Measurements from ENCODE around the gene TPSB2. TPM values are rescaled to one million over a fixed set of nuclear protein-coding genes. Genes with fewer than 3 reads are reported as not detected.

The TPSB2 gene
- total RNA-seq, 1 donor from 2014 or later = not detected

GRCh38 chr16:1217526-1217925 lies 12.5 kb downstream of the TPSB2 start:
- intact Hi-C loops (cut with micrococcal nuclease) = no loop called here
- DNase-seq (ENCODE audit: low spot score) = no peak
- no peaks in the 10 kb centered on the region for H3K9me3 Mint-ChIP-seq

GRCh38 chr16:1216681-1217400 lies 13.1 kb downstream of the TPSB2 start:
- H3K4me1 Mint-ChIP-seq (ENCODE audit: low read depth) = no peaks in the 10 kb centered on the region
- H3K27ac Mint-ChIP-seq = no peak overlapping the region
- no peaks in the 10 kb centered on the region for H3K36me3 Mint-ChIP-seq (ENCODE audit: low read depth)
- no peaks in the 10 kb centered on the region for H3K27me3 Mint-ChIP-seq (ENCODE audit: insufficient read depth)
- no peak overlapping the region for H3K4me3 Mint-ChIP-seq
- intact Hi-C loops (cut with micrococcal nuclease) = no loop called here
- no peak for DNase-seq (ENCODE audit: low spot score)
- no peaks in the 10 kb centered on the region for H3K9me3 Mint-ChIP-seq

More at GRCh38 chr16:1217526-1217925, 12.5 kb downstream of the TPSB2 start:
- Mint-ChIP-seq H3K36me3 (ENCODE audit: low read depth) (no peaks in the 10 kb centered on the region), H3K4me1 (ENCODE audit: low read depth) (no peaks in the 10 kb centered on the region), H3K4me3 (no peak overlapping the region), H3K27ac (no peak overlapping the region), H3K27me3 (ENCODE audit: insufficient read depth) (no peaks in the 10 kb centered on the region)

GRCh38 chr16:1216296-1216619 lies 13.7 kb downstream of the TPSB2 start:
- no peak for DNase-seq (ENCODE audit: low spot score)
- Mint-ChIP-seq H3K27ac (no peak overlapping the region), H3K4me1 (ENCODE audit: low read depth) (no peaks in the 10 kb centered on the region), H3K9me3 (no peaks in the 10 kb centered on the region), H3K36me3 (ENCODE audit: low read depth) (no peaks in the 10 kb centered on the region), H3K4me3 (no peak overlapping the region), H3K27me3 (ENCODE audit: insufficient read depth) (no peaks in the 10 kb centered on the region)
- intact Hi-C loops (cut with micrococcal nuclease) = no loop called here

- no peaks in the 10 kb centered on the region for H3K27me3 Mint-ChIP-seq (ENCODE audit: insufficient read depth)
These were observed 14.2 kb downstream of the TPSB2 start for GRCh38 chr16:1215574-1216295.

GRCh38 chr16:1214719-1215118 lies 15.3 kb downstream of the TPSB2 start:
- no peaks in the 10 kb centered on the region for H3K36me3 Mint-ChIP-seq (ENCODE audit: low read depth)
- intact Hi-C loops (cut with micrococcal nuclease) = no loop called here

More at GRCh38 chr16:1215574-1216295, 14.2 kb downstream of the TPSB2 start:
- intact Hi-C loops (cut with micrococcal nuclease) = no loop called here
- H3K4me1 Mint-ChIP-seq (ENCODE audit: low read depth) = no peaks in the 10 kb centered on the region
- H3K9me3 Mint-ChIP-seq = no peaks in the 10 kb centered on the region
- H3K4me3 Mint-ChIP-seq = no peak overlapping the region
- H3K27ac Mint-ChIP-seq = no peak overlapping the region
- DNase-seq (ENCODE audit: low spot score) = no peak
- H3K36me3 Mint-ChIP-seq (ENCODE audit: low read depth) = no peaks in the 10 kb centered on the region

GRCh38 chr16:1213796-1214372 lies 16.1 kb downstream of the TPSB2 start:
- no peaks in the 10 kb centered on the region for H3K4me1 Mint-ChIP-seq (ENCODE audit: low read depth)
- DNase-seq (ENCODE audit: low spot score) = no peak

More at GRCh38 chr16:1214719-1215118, 15.3 kb downstream of the TPSB2 start:
- H3K27me3 Mint-ChIP-seq (ENCODE audit: insufficient read depth) = no peaks in the 10 kb centered on the region
- H3K4me1 Mint-ChIP-seq (ENCODE audit: low read depth) = no peaks in the 10 kb centered on the region
- no peak overlapping the region for H3K27ac Mint-ChIP-seq
- H3K9me3 Mint-ChIP-seq = no peaks in the 10 kb centered on the region
- DNase-seq (ENCODE audit: low spot score) = no peak
- no peak overlapping the region for H3K4me3 Mint-ChIP-seq

GRCh38 chr16:1213231-1213630 lies 16.8 kb downstream of the TPSB2 start:
- H3K4me1 Mint-ChIP-seq (ENCODE audit: low read depth) = no peaks in the 10 kb centered on the region
- H3K4me3 Mint-ChIP-seq = no peak overlapping the region

More at GRCh38 chr16:1213796-1214372, 16.1 kb downstream of the TPSB2 start:
- Mint-ChIP-seq H3K27me3 (ENCODE audit: insufficient read depth) (no peaks in the 10 kb centered on the region), H3K27ac (no peak overlapping the region), H3K36me3 (ENCODE audit: low read depth) (no peaks in the 10 kb centered on the region), H3K4me3 (no peak overlapping the region), H3K9me3 (no peaks in the 10 kb centered on the region)
- intact Hi-C loops (cut with micrococcal nuclease) = no loop called here

GRCh38 chr16:1212616-1213194 lies 17.3 kb downstream of the TPSB2 start:
- no peaks in the 10 kb centered on the region for H3K27me3 Mint-ChIP-seq (ENCODE audit: insufficient read depth)
- H3K36me3 Mint-ChIP-seq (ENCODE audit: low read depth) = no peaks in the 10 kb centered on the region
- H3K4me1 Mint-ChIP-seq (ENCODE audit: low read depth) = no peaks in the 10 kb centered on the region
- no peaks in the 10 kb centered on the region for H3K9me3 Mint-ChIP-seq
- intact Hi-C loops (cut with micrococcal nuclease) = no loop called here
- H3K27ac Mint-ChIP-seq = no peak overlapping the region
- no peak overlapping the region for H3K4me3 Mint-ChIP-seq
- DNase-seq (ENCODE audit: low spot score) = no peak

More at GRCh38 chr16:1213231-1213630, 16.8 kb downstream of the TPSB2 start:
- H3K9me3 Mint-ChIP-seq = no peaks in the 10 kb centered on the region
- no peaks in the 10 kb centered on the region for H3K27me3 Mint-ChIP-seq (ENCODE audit: insufficient read depth)
- DNase-seq (ENCODE audit: low spot score) = no peak
- no peaks in the 10 kb centered on the region for H3K36me3 Mint-ChIP-seq (ENCODE audit: low read depth)
- H3K27ac Mint-ChIP-seq = no peak overlapping the region
- intact Hi-C loops (cut with micrococcal nuclease) = no loop called here

- no peak for DNase-seq (ENCODE audit: low spot score)
- no peaks in the 10 kb centered on the region for H3K9me3 Mint-ChIP-seq
- H3K27ac Mint-ChIP-seq = no peak overlapping the region
- intact Hi-C loops (cut with micrococcal nuclease) = no loop called here
- no peaks in the 10 kb centered on the region for H3K27me3 Mint-ChIP-seq (ENCODE audit: insufficient read depth)
- no peak overlapping the region for H3K4me3 Mint-ChIP-seq
- H3K4me1 Mint-ChIP-seq (ENCODE audit: low read depth) = no peaks in the 10 kb centered on the region
- H3K36me3 Mint-ChIP-seq (ENCODE audit: low read depth) = no peaks in the 10 kb centered on the region
These were observed 18.3 kb downstream of the TPSB2 start for GRCh38 chr16:1211451-1212268.

GRCh38 chr16:1210461-1210860 lies 19.5 kb downstream of the TPSB2 start:
- Mint-ChIP-seq H3K9me3 (no peaks in the 10 kb centered on the region), H3K36me3 (ENCODE audit: low read depth) (no peaks in the 10 kb centered on the region), H3K27me3 (ENCODE audit: insufficient read depth) (no peaks in the 10 kb centered on the region), H3K4me3 (no peak overlapping the region), H3K4me1 (ENCODE audit: low read depth) (no peaks in the 10 kb centered on the region), H3K27ac (no peak overlapping the region)
- no peak for DNase-seq (ENCODE audit: low spot score)
- intact Hi-C loops (cut with micrococcal nuclease) = no loop called here

- intact Hi-C loops (cut with micrococcal nuclease) = no loop called here
- H3K4me3 Mint-ChIP-seq = no peak overlapping the region
- no peaks in the 10 kb centered on the region for H3K9me3 Mint-ChIP-seq
These were observed 20.9 kb downstream of the TPSB2 start for GRCh38 chr16:1209081-1209480.

GRCh38 chr16:1208239-1208830 lies 21.6 kb downstream of the TPSB2 start:
- intact Hi-C loops (cut with micrococcal nuclease) = no loop called here
- Mint-ChIP-seq H3K27me3 (ENCODE audit: insufficient read depth) (no peaks in the 10 kb centered on the region), H3K4me3 (no peak overlapping the region), H3K27ac (no peak overlapping the region), H3K36me3 (ENCODE audit: low read depth) (no peaks in the 10 kb centered on the region), H3K9me3 (no peaks in the 10 kb centered on the region), H3K4me1 (ENCODE audit: low read depth) (no peaks in the 10 kb centered on the region)
- DNase-seq (ENCODE audit: low spot score) = no peak

More at GRCh38 chr16:1209081-1209480, 20.9 kb downstream of the TPSB2 start:
- no peak overlapping the region for H3K27ac Mint-ChIP-seq
- H3K27me3 Mint-ChIP-seq (ENCODE audit: insufficient read depth) = no peaks in the 10 kb centered on the region
- no peak for DNase-seq (ENCODE audit: low spot score)
- H3K4me1 Mint-ChIP-seq (ENCODE audit: low read depth) = no peaks in the 10 kb centered on the region
- H3K36me3 Mint-ChIP-seq (ENCODE audit: low read depth) = no peaks in the 10 kb centered on the region

Measured in activated T-helper 1 cell treated with anti-CD3 and anti-CD28 coated beads, Interleukin-12 subunit alpha, Interleukin-12 subunit beta, Interleukin-2, Interleukin-4 antibody, amounts not matched to agents 30 ng/mL and 10 ng/mL and 1 ng/mL, durations not matched to agents 14 hours and 24 hours and 36 hours (primary cell).